Fibroblast of lung (primary cell): Measurements from ENCODE around the gene NFATC3. TPM values are rescaled to one million over a fixed set of nuclear protein-coding genes. Genes with fewer than 3 reads are reported as not detected.
"Not testable (repeated sequence)": the region's sequence is repeated elsewhere in the genome, so short reads cannot be mapped to it uniquely, and the experiment has no call there.

Experiments used
- DNase-seq, 2 donors: peaks; one replicate each; pipeline versions ENCODE4 v3.0.0 to v3.0.0-alpha.2; 2010; ENCODE audit warnings: low read depth in 2 of 2
- H2AFZ ChIP-seq: 2 replicates; pipeline ENCODE4 v1.5.1; 2012; ENCODE audit warnings: low read length, control low read depth, inconsistent platforms
- H3K27ac ChIP-seq: 2 replicates; pipeline ENCODE4 v1.5.1; 2011; ENCODE audit warnings: low read length, control low read depth; ENCODE audit not compliant: insufficient read depth
- H3K27me3 ChIP-seq: 2 replicates; pipeline ENCODE4 v1.5.1; 2011; ENCODE audit warnings: mild to moderate bottlenecking, low read length; ENCODE audit not compliant: control insufficient read depth, insufficient read depth
- H3K36me3 ChIP-seq: 2 replicates; pipeline ENCODE4 v1.5.1; 2011; ENCODE audit warnings: low read length; ENCODE audit not compliant: control insufficient read depth, insufficient read depth
- H3K4me1 ChIP-seq: 2 replicates; pipeline ENCODE4 v1.5.1; 2011; ENCODE audit warnings: low read length; ENCODE audit not compliant: control insufficient read depth, insufficient read depth; ENCODE audit errors: extremely low read depth
- H3K4me2 ChIP-seq: 2 replicates; pipeline ENCODE4 v1.5.1; 2011; ENCODE audit warnings: low read length, control low read depth; ENCODE audit not compliant: insufficient read depth; ENCODE audit errors: extremely low read depth
- H3K4me3 ChIP-seq, 4 experiments: fragments of 200-600 bp in 1 of 4; sonication (generic) in 1 of 4; replicated peaks in 1 of 4; 2 replicates each; pipeline ENCODE4 v1.5.1; 2011 to 2016; ENCODE audit warnings: low read length in 4 of 4, low read depth in 3 of 4, mild to moderate bottlenecking in 3 of 4, control low read depth in 2 of 4, inconsistent platforms in 1 of 4, mixed read lengths in 1 of 4; ENCODE audit not compliant: insufficient read depth in 1 of 4; ENCODE audit errors: control extremely low read depth in 1 of 4
- H3K79me2 ChIP-seq: 2 replicates; pipeline ENCODE4 v1.5.1; 2012; ENCODE audit warnings: mild to moderate bottlenecking, low read length, inconsistent platforms; ENCODE audit not compliant: control insufficient read depth, insufficient read depth
- H3K9ac ChIP-seq: 2 replicates; pipeline ENCODE4 v1.5.1; 2011; ENCODE audit warnings: mild to moderate bottlenecking, low read length, control low read depth; ENCODE audit not compliant: insufficient read depth
- H3K9me3 ChIP-seq: 2 replicates; pipeline ENCODE4 v1.5.1; 2012; ENCODE audit warnings: low read depth, low read length; ENCODE audit not compliant: control insufficient read depth, insufficient read depth
- H4K20me1 ChIP-seq: 2 replicates; pipeline ENCODE4 v1.5.1; 2011; ENCODE audit warnings: low read length; ENCODE audit not compliant: control insufficient read depth, insufficient read depth; ENCODE audit errors: extremely low read depth
- EZH2 ChIP-seq: IDR thresholded peaks from 2 replicates; pipeline ENCODE4 v1.5.1; 2012; ENCODE audit warnings: low read length, control low read depth, mild to moderate bottlenecking; ENCODE audit errors: missing control alignments
- polyA plus RNA-seq, 2 donors: library from polyadenylated mRNA; depleted of rRNA in 1 of 2; stranded (reverse) in 1 of 2; unstranded in 1 of 2; fragments of >200 nt; gene quantifications; 2 replicates each; pipeline ENCODE4 v1.2.1, GENCODE V29; 2011 to 2012; ENCODE audit warnings: missing spikeins in 1 of 2
- total RNA-seq: library from RNA; depleted of rRNA; stranded (reverse); fragments of >200 nt; gene quantifications from 2 replicates; pipeline ENCODE4 v1.2.1, GENCODE V29; 2014
- TF ChIP-seq, protein P1 (sequence below), 2 donors: IDR thresholded peaks in 1 of 2; conservative IDR thresholded peaks in 1 of 2; 1 replicate in 1 of 2; 2 replicates in 1 of 2; pipeline ENCODE4 v1.5.1; 2011 to 2012; ENCODE audit warnings: low read length in 2 of 2, control low read depth in 1 of 2, inconsistent platforms in 1 of 2, low read depth in 1 of 2, mild to moderate bottlenecking in 1 of 2

The NFATC3 gene
- total and polyA plus RNA-seq, 2 donors (not counting 1 experiment from before 2014, with no cell fraction given), result 9.6 to 10.6 TPM

DNA sequence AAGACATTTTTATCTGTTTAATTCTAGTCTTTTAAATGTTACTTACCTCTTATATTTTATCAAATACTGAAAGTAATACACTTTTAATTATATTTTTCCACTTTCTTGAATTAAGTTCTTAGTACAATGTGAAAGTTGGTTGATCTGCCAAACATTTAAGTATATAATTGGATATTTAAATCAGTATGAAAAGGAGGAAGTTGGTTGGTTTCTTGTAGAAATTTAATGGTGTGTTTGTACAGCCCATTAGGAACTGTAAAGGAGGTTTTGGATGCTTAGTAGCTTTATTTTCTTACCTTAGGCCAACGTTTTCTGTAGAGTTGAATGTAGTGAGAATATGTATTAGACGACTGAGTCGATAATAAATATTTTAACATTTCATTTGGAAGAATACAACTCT lies 5.4 kb downstream of the NFATC3 start:
- H2AFZ ChIP-seq, result no peak overlapping the region
- H3K9ac ChIP-seq, result no peak overlapping the region
- H3K36me3 ChIP-seq, result no peaks in the 10 kb centered on the region
- no peak overlapping the region for H3K4me3 ChIP-seq
- H3K9me3 ChIP-seq, result no peaks in the 10 kb centered on the region
- TF ChIP-seq, protein P1, sequence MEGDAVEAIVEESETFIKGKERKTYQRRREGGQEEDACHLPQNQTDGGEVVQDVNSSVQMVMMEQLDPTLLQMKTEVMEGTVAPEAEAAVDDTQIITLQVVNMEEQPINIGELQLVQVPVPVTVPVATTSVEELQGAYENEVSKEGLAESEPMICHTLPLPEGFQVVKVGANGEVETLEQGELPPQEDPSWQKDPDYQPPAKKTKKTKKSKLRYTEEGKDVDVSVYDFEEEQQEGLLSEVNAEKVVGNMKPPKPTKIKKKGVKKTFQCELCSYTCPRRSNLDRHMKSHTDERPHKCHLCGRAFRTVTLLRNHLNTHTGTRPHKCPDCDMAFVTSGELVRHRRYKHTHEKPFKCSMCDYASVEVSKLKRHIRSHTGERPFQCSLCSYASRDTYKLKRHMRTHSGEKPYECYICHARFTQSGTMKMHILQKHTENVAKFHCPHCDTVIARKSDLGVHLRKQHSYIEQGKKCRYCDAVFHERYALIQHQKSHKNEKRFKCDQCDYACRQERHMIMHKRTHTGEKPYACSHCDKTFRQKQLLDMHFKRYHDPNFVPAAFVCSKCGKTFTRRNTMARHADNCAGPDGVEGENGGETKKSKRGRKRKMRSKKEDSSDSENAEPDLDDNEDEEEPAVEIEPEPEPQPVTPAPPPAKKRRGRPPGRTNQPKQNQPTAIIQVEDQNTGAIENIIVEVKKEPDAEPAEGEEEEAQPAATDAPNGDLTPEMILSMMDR (conservative IDR thresholded peaks at IDR 0.05 in 1 of 2, IDR thresholded peaks at IDR 0.05 in 1 of 2; ENCODE audit: low read depth in 1 of 2, low read length in 2 of 2), result no peak
- no peak for TF ChIP-seq EZH2
- no peak for DNase-seq
- peaks cover 78% of the 10 kb centered on the region for H3K79me2 ChIP-seq
- H3K4me1 ChIP-seq, result no peaks in the 10 kb centered on the region
- H3K27ac ChIP-seq, result no peak overlapping the region
- H3K27me3 ChIP-seq, result no peaks in the 10 kb centered on the region
- peaks cover 1% of the 10 kb centered on the region for H4K20me1 ChIP-seq
- no peak overlapping the region for H3K4me2 ChIP-seq

DNA sequence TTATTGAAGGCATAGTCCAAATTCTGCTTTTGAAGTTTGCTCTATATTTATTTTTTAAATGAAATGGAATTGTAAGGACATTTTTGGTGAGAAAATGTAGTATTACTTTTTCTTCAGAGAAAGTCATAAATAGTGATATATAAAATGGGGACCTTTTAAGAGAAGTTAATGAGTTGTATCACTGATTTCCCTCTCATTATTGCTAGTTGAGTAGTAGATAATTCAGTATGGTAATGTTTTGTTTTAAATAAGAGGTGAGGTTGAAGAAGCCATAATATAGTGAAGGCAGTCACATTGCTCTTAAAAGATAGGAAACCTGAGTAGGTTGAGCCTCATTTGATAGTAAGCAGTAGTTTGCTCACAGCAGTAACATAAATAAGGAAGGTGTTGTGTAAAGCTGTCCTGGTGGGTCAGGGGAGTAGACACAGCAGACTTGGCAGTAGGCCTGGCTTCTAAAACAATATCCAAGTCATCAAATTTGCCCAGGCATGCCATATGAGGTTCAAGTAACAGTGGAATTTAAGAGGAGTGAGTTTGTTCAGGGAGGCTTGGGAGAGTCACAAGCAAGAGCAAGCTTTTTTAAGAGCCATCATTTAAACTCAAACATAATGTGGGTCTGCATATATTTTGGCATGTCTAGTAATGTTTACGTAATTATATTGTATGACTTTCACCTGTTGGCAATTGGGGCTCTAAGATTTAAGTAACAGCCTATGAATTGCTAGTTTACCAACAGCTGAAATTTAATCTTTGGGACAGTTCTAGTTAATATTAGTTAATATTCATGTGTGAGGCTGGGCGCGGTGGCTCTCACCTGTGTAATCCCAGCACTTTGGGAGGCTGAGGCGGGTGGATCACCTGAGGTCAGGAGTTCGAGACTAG lies 6.5 kb downstream of the NFATC3 start:
- H3K27me3 ChIP-seq, result no peaks in the 10 kb centered on the region
- no peaks in the 10 kb centered on the region for H3K36me3 ChIP-seq
- H3K27ac ChIP-seq, result no peak overlapping the region
- peaks cover 1% of the 10 kb centered on the region for H4K20me1 ChIP-seq
- H3K4me2 ChIP-seq, result no peak overlapping the region
- no peak for TF ChIP-seq EZH2
- TF ChIP-seq, protein P1 (conservative IDR thresholded peaks at IDR 0.05 in 1 of 2, IDR thresholded peaks at IDR 0.05 in 1 of 2; ENCODE audit: low read depth in 1 of 2, low read length in 2 of 2), result no peak
- no peak overlapping the region for H3K9ac ChIP-seq
- H2AFZ ChIP-seq, result no peak overlapping the region
- no peak overlapping the region for H3K4me3 ChIP-seq
- H3K79me2 ChIP-seq, result peaks cover 78% of the 10 kb centered on the region
- DNase-seq, result peak; percentile 70
- H3K4me1 ChIP-seq, result no peaks in the 10 kb centered on the region
- no peaks in the 10 kb centered on the region for H3K9me3 ChIP-seq

DNA sequence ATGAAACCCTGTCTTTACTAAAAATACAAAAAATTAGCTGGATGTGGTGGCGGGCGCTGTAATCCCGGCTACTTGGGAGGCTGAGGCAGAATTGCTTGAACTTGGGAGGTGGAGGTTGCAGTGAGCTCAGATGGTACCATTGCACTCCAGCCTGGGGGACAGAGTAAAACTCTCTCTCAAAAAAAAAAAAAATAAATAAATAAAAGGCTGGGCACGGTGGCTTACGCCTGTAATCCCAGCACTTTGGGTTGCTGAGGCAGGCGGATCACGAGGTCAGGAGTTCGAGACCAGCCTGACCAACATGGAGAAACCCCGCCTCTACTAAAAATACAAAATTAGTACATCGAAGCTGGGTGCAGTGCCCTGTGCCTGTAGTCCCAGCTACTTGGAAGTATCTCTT lies 7.1 kb downstream of the NFATC3 start:
- H2AFZ ChIP-seq, H3K9ac ChIP-seq, H3K27ac ChIP-seq, DNase-seq, H3K4me2 ChIP-seq, H3K9me3 ChIP-seq, H4K20me1 ChIP-seq, H3K4me1 ChIP-seq, H3K4me3 ChIP-seq, H3K27me3 ChIP-seq, H3K36me3 ChIP-seq: not testable (repeated sequence)
- H3K79me2 ChIP-seq, result peaks cover 76% of the 10 kb centered on the region
